Ectodermal cell (in vitro differentiated cells): ENCODE results near the gene SPACDR.
"Not testable (repeated sequence)": the region's sequence is repeated elsewhere in the genome, so short reads cannot be mapped to it uniquely, and the experiment has no call there.

Experiments
- H3K27ac ChIP-seq: 2 replicates; pipeline ENCODE4 v1.7.0; 2013; ENCODE audit warnings: mild to moderate bottlenecking, low read depth, low read length; ENCODE audit not compliant: insufficient read depth, poor library complexity, severe bottlenecking
- H3K27me3 ChIP-seq: 2 replicates; pipeline ENCODE4 v1.7.0; 2013; ENCODE audit warnings: mild to moderate bottlenecking, low read length; ENCODE audit not compliant: insufficient read depth, control insufficient read depth, poor library complexity, severe bottlenecking
- H3K36me3 ChIP-seq: one replicate; pipeline ENCODE4 v1.7.0; 2013; ENCODE audit warnings: low read length; ENCODE audit not compliant: control insufficient read depth, insufficient read depth
- H3K4me1 ChIP-seq: one replicate; pipeline ENCODE4 v1.7.0; 2013; ENCODE audit warnings: low read length; ENCODE audit not compliant: control insufficient read depth, insufficient read depth
- H3K4me3 ChIP-seq: 2 replicates; pipeline ENCODE4 v1.7.0; 2013; ENCODE audit warnings: low read depth, low read length, control low read depth; ENCODE audit not compliant: insufficient read depth
- H3K9me3 ChIP-seq: 2 replicates; pipeline ENCODE4 v1.7.0; 2013; ENCODE audit warnings: mild to moderate bottlenecking, low read length, moderate library complexity; ENCODE audit not compliant: control insufficient read depth
- WGBS, 2 experiments: methylation state at CpG; one replicate each; pipeline ENCODE4 v1.1.7; 2013; ENCODE audit warnings: missing lambda C conversion rate in 2 of 2; 5-methylcytosine and 5-hydroxymethylcytosine counted together

SPACDR gene

DNA sequence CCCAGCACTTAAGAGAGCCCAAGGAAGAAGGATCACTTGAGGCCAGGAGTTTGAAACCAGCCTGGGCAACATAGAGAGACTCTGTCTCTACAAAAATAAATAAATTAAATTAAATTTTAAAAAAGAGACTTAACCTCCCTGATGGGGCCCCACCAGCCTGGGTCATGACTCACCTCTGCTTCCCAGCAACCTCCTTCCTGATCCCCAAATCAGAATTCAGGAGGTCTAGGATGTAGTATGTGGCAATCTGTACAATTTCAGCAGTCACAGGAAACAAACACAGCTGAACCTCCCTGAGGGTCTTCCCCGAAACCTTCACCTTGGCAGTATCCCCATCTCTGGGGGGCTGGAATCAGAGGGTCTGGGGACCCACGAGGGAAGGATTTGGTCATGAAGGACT is 18.0 kb downstream of the SPACDR start:
- no peaks in the 10 kb centered on the region for H3K27me3 ChIP-seq
- H3K27ac ChIP-seq, result no peak overlapping the region
- H3K4me1 ChIP-seq, result peaks cover 3% of the 10 kb centered on the region
- WGBS, 2 experiments, result 90 to 92% methylated on average over 2 of the region's 2 CpGs
- no peaks in the 10 kb centered on the region for H3K9me3 ChIP-seq
- no peaks in the 10 kb centered on the region for H3K36me3 ChIP-seq
- no peak overlapping the region for H3K4me3 ChIP-seq

DNA sequence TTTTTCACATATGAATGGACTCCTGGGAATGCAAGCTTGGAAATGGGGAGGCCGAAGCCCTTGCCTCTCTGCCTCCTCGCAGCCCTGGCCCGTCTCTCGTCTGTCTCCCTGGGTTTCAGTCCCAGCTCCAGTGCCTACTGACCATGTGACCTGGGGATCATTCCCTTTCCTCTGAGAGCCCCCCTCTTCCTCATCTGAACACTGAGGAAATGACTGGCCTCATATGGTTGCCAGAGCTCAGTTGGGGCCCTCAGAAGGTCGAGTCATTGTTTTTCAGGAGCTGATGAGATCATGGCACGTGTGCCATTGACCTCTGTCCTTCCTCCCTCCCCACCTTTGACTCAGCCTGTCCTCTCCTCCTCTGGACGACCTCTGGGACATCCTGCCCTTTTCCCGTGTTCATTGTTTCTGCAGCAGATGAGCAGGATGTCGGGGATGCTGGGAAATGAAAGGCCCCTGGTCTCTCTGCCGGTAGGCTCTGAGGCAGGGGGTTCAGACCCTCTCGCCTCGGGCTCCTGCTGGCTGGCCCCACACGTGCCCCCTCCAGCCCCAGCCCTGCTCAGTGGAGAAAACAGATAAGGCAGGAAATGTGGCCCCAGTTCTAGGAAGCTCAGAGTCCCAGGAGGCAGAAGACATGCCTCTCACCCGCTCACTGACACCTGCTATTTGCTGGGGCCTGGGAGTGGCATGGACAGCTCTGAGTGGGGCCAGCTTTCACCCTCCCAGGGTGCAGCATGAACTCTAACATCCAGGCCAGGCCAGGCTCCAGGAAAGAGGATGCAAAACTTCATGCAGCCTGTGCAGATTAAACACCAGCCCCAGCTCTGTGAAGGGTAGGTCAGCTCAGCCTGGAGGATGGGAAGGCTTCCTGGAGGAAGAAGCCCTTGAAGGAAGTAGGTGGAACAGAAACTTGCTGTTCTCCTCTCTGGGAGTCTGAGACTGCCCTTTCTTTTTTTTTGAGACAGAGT is 19.5 kb downstream of the SPACDR start:
- no peak overlapping the region for H3K4me3 ChIP-seq
- H3K27ac ChIP-seq, result no peak overlapping the region
- H3K9me3 ChIP-seq, result no peaks in the 10 kb centered on the region
- no peaks in the 10 kb centered on the region for H3K36me3 ChIP-seq
- H3K27me3 ChIP-seq, result no peaks in the 10 kb centered on the region
- H3K4me1 ChIP-seq, result peaks cover 3% of the 10 kb centered on the region
- 66 to 70% methylated on average over 14 of the region's 14 CpGs for WGBS, 2 experiments

DNA sequence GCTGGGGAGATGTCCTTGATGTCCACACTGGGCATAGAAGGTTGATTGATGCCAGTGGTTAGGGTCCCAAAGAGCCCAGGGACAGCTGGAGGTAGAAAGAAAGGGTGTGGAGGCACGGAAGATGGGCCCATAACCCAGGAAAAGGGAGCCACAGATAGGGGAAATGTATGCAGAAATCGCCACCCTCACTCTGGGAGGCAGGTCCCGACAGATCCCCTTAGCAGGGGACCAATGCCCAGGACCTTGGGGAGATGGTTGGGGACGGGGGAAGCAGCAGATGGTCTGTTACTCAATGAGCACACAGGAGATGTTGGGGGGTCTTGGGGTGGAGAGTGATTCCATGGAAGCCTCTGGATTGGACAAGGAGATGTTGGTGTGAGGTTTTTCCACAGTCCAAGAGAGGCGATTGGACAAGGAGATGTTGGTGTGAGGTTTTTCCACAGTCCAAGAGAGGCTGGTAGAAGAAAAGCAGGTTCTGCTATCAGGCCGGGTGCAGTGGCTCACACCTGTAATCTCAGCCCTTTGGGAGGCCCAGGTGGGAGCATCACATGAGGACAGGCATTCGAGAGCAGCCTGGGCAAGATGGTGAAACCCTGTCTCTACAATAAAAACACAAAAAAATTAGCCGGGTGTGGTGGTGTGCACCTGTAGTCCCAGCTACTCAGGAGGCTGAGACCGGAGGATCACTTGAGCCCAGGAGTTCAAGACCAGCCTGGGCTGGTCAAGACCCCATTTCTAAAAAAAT is 20.8 kb downstream of the SPACDR start:
- Histone ChIP-seq H3K27me3 (no peaks in the 10 kb centered on the region), H3K36me3 (no peaks in the 10 kb centered on the region), H3K4me1 (peaks cover 3% of the 10 kb centered on the region), H3K9me3 (no peaks in the 10 kb centered on the region), H3K27ac (no peak overlapping the region), H3K4me3 (no peak overlapping the region)
- WGBS, 2 experiments, result 92 to 94% methylated on average over 9 of the region's 9 CpGs

DNA sequence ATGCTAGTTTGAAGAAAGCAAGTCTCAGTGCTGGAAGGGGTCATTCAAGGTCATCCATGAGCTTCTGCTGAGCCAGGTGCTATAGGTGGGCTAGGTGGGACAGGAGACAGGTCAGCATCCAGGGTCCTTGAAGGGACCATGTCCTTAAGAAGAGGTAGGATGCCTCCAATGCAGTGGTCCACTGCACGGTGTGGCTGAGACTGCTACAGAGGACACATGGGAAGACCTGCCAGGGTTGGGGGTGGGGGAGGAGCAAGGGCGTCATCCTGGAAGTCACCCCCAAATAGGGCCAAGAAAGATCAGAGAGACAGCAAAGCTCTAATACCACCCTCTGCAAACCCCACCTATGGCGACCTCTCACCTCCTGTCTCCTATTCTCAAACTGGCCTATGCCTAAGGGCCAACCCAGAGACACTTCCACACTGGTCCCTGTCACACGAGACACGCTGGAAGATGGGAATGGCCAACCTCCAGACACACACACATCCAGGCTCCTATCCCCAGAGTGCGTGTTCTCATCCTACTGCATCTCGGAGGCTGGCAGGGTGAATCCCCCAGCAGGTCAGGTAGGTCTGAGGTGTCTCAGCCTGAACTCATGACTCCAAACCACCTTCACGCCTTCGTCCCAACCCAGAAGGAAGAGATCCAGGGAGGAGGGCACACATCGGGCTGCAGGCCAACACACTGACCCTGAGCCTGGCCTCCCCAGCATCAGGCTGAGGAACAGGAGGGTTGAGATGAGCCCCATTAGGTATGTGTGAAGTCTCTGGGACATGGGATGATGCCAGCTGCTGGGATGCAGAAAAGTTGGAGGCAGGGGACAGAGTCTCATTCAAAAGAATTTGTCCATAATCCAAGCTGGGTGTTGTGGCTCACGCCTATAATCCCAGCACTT is 22.2 kb downstream of the SPACDR start:
- Histone ChIP-seq H3K36me3 (no peaks in the 10 kb centered on the region), H3K27me3 (no peaks in the 10 kb centered on the region), H3K9me3 (no peaks in the 10 kb centered on the region), H3K4me1 (peaks cover 3% of the 10 kb centered on the region), H3K27ac (no peak overlapping the region), H3K4me3 (no peak overlapping the region)
- 90 to 94% methylated on average over 11 of the region's 11 CpGs for WGBS, 2 experiments

DNA sequence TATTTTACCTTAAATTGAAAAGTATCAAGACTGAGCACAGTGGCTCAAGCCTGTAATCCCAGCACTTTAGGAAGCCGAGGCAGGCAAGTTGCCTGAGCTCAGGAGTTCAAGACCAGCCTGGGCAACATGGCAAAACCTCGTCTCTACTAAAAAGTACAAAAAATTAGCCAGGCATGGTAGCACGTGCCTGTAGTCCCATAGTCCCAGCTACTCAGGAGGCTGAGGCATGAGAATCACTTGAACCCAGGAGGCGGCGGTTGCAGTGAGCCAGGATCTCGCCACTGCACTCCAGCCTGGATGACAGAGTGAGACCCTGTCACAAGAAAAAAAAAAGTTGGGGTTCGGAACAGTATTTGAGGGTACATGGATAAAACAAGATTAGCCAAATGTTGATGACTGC is 24.8 kb downstream of the SPACDR start:
- H3K4me1 ChIP-seq, H3K27me3 ChIP-seq, H3K27ac ChIP-seq, H3K9me3 ChIP-seq, H3K4me3 ChIP-seq, H3K36me3 ChIP-seq: not testable (repeated sequence)
- WGBS, 2 experiments, result 91 to 95% methylated on average over 7 of the region's 7 CpGs

DNA sequence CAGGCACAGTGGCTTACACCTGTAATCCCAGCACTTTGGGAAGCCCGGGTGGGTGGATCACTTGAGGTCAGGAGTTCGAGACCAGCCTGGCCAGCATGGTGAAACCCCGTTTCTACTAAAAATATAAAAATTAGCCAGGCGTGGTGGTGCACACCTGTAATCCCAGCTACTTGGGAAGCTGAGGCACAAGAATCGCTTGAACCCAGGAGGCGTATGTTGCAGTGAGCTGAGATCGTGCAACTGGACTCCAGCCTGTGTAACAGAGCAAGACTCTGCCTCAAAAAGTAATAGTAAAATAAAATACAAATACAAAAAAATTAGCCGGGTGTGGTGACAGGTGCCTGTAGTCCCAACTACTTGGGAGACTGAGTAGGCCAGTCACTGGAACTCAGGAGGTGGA is 25.3 kb downstream of the SPACDR start:
- not testable (repeated sequence) for H3K27ac ChIP-seq, H3K36me3 ChIP-seq, H3K9me3 ChIP-seq, H3K4me3 ChIP-seq, H3K4me1 ChIP-seq, H3K27me3 ChIP-seq
- 91 to 96% methylated on average over 8 of the region's 8 CpGs for WGBS, 2 experiments

DNA sequence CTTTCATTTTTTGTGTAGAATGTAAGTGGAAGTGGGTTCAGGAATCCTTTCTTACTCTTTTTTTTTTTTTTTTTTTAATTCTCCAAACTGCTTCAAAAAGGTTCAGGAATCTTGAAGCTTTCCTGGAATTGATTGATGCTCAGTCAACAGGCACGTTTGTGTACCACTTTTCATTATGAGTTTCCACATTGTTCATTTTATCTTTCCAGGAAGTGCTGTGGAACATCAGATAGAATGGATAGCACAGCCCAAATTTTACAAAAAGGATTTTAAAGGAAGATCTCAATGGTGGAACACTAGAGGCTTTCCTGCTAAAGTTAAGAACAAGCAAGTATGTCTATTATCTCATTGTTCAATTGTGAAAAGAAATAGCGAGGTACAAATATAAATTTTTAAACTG is 25.9 kb downstream of the SPACDR start:
- H3K27me3 ChIP-seq, result no peaks in the 10 kb centered on the region
- no peaks in the 10 kb centered on the region for H3K4me1 ChIP-seq
- 92 to 94% methylated on average over 1 to 2 of the region's 2 CpGs for WGBS, 2 experiments
- no peak overlapping the region for H3K4me3 ChIP-seq
- peaks cover 11% of the 10 kb centered on the region for H3K36me3 ChIP-seq
- no peak overlapping the region for H3K27ac ChIP-seq
- no peaks in the 10 kb centered on the region for H3K9me3 ChIP-seq

DNA sequence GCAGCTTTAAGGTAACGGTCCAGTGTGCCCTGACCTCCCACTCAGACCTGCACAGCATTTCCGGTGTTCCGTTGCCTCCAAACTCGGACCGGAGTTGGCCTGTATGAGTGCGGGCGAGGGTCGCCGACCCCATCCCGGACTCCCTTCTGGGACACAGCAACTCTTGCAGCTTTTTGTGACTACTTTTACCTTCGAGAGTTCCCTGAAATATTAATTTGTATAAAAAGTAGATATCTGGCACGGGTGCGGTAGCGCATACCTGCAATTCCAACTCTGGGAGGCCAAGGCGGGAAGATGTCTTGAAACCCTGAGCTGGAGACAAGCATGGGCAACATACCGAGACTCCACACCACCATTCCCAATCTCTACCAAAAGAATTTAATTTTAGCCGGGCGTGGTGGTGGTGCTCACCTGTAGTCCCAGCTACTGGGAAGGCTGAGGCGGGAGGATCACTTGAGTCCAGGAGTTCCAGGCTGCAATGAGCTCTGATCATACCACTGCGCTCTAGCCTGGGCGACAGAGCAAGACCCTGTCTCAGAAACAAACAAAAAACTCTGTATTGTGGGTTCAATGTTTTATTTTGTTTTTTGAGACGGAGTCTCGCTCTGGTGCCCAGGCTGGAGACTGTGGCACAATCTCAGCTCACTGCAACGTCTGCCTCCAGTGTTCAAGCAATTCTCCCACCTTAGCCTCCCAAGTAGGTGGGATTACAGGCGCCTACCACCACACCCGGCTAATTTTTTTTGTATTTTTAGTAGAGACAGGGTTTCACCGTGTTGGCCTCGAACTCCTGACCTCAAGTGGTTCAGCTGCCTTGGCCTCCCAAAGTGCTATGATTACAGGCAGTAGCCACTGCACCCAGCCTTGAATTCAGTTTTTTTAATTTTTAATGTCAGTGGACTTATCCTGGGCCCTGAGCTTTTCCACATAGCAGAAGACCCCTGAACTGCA is 26.6 kb downstream of the SPACDR start:
- H3K9me3 ChIP-seq, result no peaks in the 10 kb centered on the region
- H3K4me3 ChIP-seq, result no peak overlapping the region
- WGBS, 2 experiments, result 96 to 97% methylated on average over 28 of the region's 28 CpGs

More for the DNA sequence above, 26.6 kb downstream of the SPACDR start:
- no peaks in the 10 kb centered on the region for H3K27me3 ChIP-seq
- peaks cover 2% of the 10 kb centered on the region for H3K4me1 ChIP-seq
- H3K36me3 ChIP-seq, result peaks cover 18% of the 10 kb centered on the region
- no peak overlapping the region for H3K27ac ChIP-seq
